ENCODE measurements around the gene PTCH2. TPM values are rescaled to one million over a fixed set of nuclear protein-coding genes. Genes with fewer than 3 reads are reported as not detected.

Gene PTCH2
- total RNA-seq, 1 experiment from 2014 or later, result 1.1 TPM

DNA sequence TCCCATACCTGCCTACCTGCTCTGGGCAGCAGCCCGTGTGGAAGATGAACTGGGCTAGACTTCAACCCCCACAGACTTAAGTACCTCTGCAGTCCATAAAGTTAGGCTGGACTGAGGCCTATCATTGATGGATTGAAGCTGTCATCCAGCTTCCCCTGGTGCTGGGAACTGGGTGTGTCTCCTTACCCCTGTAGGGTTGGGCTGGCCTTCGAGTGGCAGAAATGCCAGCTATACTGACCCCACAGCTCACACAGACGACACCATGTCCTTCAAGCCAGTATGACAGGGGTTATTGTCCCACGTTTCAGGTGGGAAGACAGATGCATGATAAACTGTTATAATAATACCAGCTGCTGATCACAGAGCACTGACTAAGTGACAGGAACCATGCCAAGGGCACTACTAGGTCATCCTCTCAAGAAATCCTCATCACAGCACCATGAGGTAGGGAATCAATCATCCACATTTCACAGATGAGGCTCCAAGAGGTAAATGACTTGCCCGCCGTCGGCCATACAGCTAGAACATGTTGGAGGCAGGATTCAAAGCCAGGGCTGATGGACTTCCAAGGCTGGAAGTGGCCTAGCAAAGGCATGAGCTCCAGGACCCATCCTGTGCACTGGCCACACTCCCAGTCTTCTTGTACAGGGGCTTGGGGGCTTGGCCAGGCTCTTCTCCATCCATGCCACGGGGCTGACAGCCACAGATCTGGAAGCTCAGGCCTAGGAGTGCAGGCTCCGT, 54.8 kb downstream of the PTCH2 start, which contains the start of gene BEST4:
BEST4 (minus strand) TSS at position 51 of the 741 bp plus-strand sequence. CDS start 465 bp downstream, outside the sequence.
- peaks cover 12% of the 10 kb centered on the region for H3K27me3 Mint-ChIP-seq (ENCODE audit: low read depth)
- DNase-seq (ENCODE audit: low spot score) (no peak), ATAC-seq (no peak)
- POLR2A ChIA-PET, result interaction anchor here (0.6 to 1.9 kb wide), 2 partner anchors 31 to 210 kb away, joined by 4 to 6 read pairs; no protein-coding TSS in a partner anchor
- TF ChIP-seq ATF2 (CRISPR knock-in tag; IDR thresholded peaks at IDR 0.05; ENCODE audit: borderline replicate concordance, low read depth) (no peak), ATF1 (CRISPR knock-in tag; IDR thresholded peaks at IDR 0.05) (no peak), TEAD4 (CRISPR knock-in tag; IDR thresholded peaks at IDR 0.05) (no peak), MLX (CRISPR knock-in tag; IDR thresholded peaks at IDR 0.05) (no peak), ZBTB43 (CRISPR knock-in tag; IDR thresholded peaks at IDR 0.05) (no peak), ZNF317 (CRISPR knock-in tag; IDR thresholded peaks at IDR 0.05; ENCODE audit: borderline replicate concordance, low read depth) (no peak), NR3C1 (CRISPR knock-in tag; conservative IDR thresholded peaks at IDR 0.05; ENCODE audit: low read depth) (no peak), RELA (CRISPR knock-in tag; IDR thresholded peaks at IDR 0.05; ENCODE audit: borderline replicate concordance) (no peak), ZNF138 (CRISPR knock-in tag; conservative IDR thresholded peaks at IDR 0.05) (no peak)
- TF ChIP-seq, protein P1, sequence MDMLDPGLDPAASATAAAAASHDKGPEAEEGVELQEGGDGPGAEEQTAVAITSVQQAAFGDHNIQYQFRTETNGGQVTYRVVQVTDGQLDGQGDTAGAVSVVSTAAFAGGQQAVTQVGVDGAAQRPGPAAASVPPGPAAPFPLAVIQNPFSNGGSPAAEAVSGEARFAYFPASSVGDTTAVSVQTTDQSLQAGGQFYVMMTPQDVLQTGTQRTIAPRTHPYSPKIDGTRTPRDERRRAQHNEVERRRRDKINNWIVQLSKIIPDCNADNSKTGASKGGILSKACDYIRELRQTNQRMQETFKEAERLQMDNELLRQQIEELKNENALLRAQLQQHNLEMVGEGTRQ (CRISPR knock-in tag; IDR thresholded peaks at IDR 0.05), result no peak
- CTCF ChIA-PET, result interaction anchor here (0.7 to 3.7 kb wide), 4 partner anchors 12 to 46 kb away, joined by 4 to 20 read pairs (median 6); partner anchors contain the start of genes BTBD19, DYNLT4, PLK3 and RPS8
- 0 out of 2 replicates have a peak within 1 kb of the TSS, but pooled peaks have one; percentile 3 for H3K4me3 Mint-ChIP-seq
- no peaks in the 10 kb centered on the region for H3K9me3 Mint-ChIP-seq
- H3K4me1 Mint-ChIP-seq, result peaks cover 38% of the 10 kb centered on the region
- H3K36me3 Mint-ChIP-seq, result no peaks in the 10 kb centered on the region
- no peak within 1 kb of the TSS for H3K27ac Mint-ChIP-seq

GRCh38 chr1:44787506-44787905, 55.5 kb downstream of the PTCH2 start:
- Mint-ChIP-seq H3K4me3 (no peak overlapping the region), H3K36me3 (no peaks in the 10 kb centered on the region), H3K9me3 (no peaks in the 10 kb centered on the region), H3K27ac (no peak overlapping the region), H3K4me1 (peaks cover 35% of the 10 kb centered on the region), H3K27me3 (ENCODE audit: low read depth) (peaks cover 12% of the 10 kb centered on the region)
- no peak for DNase-seq (ENCODE audit: low spot score)
- POLR2A ChIA-PET, result interaction anchor here (0.6 to 1.9 kb wide), 4 partner anchors 12 to 211 kb away, joined by 4 to 10 read pairs (median 8); no protein-coding TSS in a partner anchor
- no peak for ATAC-seq
- CTCF ChIA-PET, result interaction anchor here (0.8 to 3.7 kb wide), 10 partner anchors 12 to 516 kb away, joined by 3 to 20 read pairs (median 4); partner anchors contain the start of genes BTBD19, DYNLT4, HECTD3 and PLK3
- no peak for TF ChIP-seq ZNF138 (CRISPR knock-in tag; conservative IDR thresholded peaks at IDR 0.05)
- TF ChIP-seq RORB (CRISPR knock-in tag; IDR thresholded peaks at IDR 0.05), result no peak
- no peak for TF ChIP-seq NFYB (CRISPR knock-in tag; conservative IDR thresholded peaks at IDR 0.05; ENCODE audit: low read depth)
- TF ChIP-seq, protein P2, sequence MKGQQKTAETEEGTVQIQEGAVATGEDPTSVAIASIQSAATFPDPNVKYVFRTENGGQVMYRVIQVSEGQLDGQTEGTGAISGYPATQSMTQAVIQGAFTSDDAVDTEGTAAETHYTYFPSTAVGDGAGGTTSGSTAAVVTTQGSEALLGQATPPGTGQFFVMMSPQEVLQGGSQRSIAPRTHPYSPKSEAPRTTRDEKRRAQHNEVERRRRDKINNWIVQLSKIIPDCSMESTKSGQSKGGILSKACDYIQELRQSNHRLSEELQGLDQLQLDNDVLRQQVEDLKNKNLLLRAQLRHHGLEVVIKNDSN (CRISPR knock-in tag; IDR thresholded peaks at IDR 0.05), result no peak

DNA sequence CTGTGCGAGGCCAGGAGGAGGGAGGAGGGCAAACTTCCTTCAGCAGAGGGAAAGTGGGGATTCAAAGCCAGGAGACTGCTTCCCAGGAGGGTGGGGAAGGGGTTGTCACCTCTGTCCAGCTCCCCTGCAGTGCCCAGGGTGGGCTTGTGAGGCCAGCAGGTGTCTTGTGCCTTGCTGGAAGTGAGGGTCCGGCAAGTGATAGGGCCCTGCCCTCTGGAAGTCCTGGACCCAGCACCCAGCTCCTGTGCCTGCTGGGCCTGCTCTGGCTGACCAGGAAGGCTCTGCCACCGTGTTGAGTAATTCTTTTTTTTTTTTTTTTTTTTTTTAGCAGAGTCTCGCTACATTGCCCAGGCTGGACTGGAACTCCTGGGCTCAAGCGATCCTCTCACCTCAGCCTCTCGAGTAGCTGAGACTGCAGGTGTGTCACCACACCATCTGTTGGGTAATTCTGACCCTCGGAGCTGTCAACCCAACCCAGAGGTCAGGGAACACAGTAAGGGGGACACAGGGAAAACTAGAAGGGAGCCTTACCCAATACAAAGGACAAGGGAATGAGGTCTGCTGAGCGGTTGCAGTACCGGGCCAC, 56.1 kb downstream of the PTCH2 start:
- TF ChIP-seq, protein P3, sequence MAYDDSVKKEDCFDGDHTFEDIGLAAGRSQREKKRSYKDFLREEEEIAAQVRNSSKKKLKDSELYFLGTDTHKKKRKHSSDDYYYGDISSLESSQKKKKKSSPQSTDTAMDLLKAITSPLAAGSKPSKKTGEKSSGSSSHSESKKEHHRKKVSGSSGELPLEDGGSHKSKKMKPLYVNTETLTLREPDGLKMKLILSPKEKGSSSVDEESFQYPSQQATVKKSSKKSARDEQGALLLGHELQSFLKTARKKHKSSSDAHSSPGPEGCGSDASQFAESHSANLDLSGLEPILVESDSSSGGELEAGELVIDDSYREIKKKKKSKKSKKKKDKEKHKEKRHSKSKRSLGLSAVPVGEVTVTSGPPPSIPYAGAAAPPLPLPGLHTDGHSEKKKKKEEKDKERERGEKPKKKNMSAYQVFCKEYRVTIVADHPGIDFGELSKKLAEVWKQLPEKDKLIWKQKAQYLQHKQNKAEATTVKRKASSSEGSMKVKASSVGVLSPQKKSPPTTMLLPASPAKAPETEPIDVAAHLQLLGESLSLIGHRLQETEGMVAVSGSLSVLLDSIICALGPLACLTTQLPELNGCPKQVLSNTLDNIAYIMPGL (CRISPR knock-in tag; IDR thresholded peaks at IDR 0.05), result no peak
- TF ChIP-seq NR1H2 (CRISPR knock-in tag; IDR thresholded peaks at IDR 0.05), result no peak
- no peak for TF ChIP-seq FOXK1 (CRISPR knock-in tag; IDR thresholded peaks at IDR 0.05)
- ChIA-PET CTCF (interaction anchor here (0.6 to 3.7 kb wide), 19 partner anchors 11 to 516 kb away, joined by 3 to 20 read pairs (median 4); partner anchors contain the start of genes BTBD19, DYNLT4, HECTD3 and PLK3), POLR2A (interaction anchor here (0.7 to 1.9 kb wide), 5 partner anchors 11 to 172 kb away, joined by 3 to 10 read pairs (median 6); partner anchors contain the start of genes DYNLT4 and PLK3)
- Mint-ChIP-seq H3K36me3 (no peaks in the 10 kb centered on the region), H3K27me3 (ENCODE audit: low read depth) (peaks cover 12% of the 10 kb centered on the region), H3K27ac (no peak overlapping the region; the same call in 1 of the 2 replicates), H3K4me1 (peaks cover 35% of the 10 kb centered on the region), H3K9me3 (no peaks in the 10 kb centered on the region), H3K4me3 (peak overlapping the region; percentile 70)
- DNase-seq (ENCODE audit: low spot score) (no peak), ATAC-seq (no peak)

All from WTC11 (cell line).